Metanephros (tissue), 2 donors: ENCODE results near the gene AMMECR1. TPM values are rescaled to one million over a fixed set of nuclear protein-coding genes. Genes with fewer than 3 reads are reported as not detected.

Experiments used
- small RNA-seq: library from RNA; depleted of rRNA; stranded (forward); fragments of <200 nt; gene quantifications from one replicate; pipeline ENCODE3, GENCODE V24; 2014; ENCODE audit warnings: low replicate concordance
- total RNA-seq: library from RNA; depleted of rRNA; stranded (reverse); fragments of >200 nt; gene quantifications from one replicate; pipeline ENCODE4 v1.2.3, GENCODE V29; 2014

AMMECR1 gene
- 11.9 TPM for total RNA-seq

DNA sequence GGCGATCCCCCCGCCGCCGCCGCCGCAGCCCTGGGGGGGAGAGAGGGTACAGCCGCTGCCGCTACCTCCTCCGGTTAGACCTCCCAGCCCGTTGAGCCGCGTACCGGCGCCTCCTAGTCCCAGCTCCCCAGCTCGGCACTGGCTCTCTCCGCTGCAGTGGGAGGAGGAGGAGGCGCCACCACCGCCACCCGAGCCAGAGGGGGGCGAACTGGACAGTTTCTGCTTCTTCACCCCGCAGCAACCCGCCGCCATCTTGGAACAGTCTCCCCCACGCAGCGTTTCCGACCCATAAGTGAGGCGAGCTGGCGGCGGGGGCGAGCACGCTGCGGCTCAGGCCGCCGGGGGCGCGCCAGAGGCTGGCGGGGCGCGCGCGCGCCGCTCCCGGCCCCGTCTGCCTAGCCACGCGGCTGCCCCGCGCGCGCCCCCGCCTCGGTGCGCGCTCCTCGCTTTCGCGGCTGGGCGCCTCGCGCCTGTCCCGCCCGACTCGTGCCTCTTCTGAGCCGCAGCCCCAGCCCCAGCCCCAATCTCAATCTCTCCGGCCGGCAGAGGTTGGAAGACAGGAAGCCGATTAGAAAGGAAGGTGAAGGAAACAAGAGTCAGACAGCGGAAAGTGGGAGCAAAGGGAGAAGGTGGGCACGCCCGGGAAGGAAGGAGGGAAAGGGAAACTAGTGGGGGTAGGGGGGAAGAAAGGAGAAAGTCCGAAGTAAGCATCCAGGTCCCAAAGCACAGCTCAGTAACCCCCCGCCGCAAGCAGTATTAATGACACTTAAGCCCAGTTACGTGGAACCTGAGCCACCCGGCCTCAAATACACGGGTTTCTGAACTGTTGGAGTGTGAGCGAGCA is at the start of gene AMMECR1:
TSS of gene AMMECR1 (minus strand) at position 266 of the 844 bp plus-strand sequence. CDS start at position 252, 14 bp downstream.

DNA sequence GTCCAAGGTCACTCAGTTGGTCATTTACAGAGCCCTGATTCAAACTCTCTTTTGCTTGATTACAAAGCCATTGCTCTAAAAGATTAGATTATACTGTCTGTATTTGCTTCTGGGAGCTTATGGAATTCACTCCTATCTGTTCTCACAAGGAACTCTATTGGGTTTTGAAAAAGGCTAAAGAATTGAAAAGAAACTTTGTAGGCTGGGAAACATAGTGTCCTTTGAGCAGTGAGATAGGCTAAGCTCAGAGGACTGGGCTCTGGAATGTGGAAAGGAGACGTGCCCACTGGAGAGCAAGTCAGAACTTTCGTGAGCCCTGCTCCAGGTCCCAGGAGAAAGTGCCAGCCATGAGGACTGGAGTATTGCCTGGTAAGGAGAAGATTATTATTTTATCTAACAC is 40.7 kb upstream of the AMMECR1 start, which contains the start of gene RTL9:
TSS of gene RTL9 (plus strand) at position 301 of the 400 bp plus-strand sequence. CDS start 91,770 bp downstream, outside the sequence.

Small RNA genes lying within 50 kb of the gene (small RNA-seq; reads per million reads assigned to genes)
- gene GNG5P2 (not detected), gene SNORD96B (1.4 reads per million, percentile 86 among the genes with 10 or more reads in this experiment)

Other genes starting within 250 kb of the AMMECR1 start
- 0.18 TPM for gene RTL9, start 40.8 kb upstream of the AMMECR1 start, total RNA-seq